Activated CD4-positive, alpha-beta T cell treated with anti-CD3 and anti-CD28 coated beads, Interleukin-2, amount 50 U/mL, for 1 hour (primary cell): ENCODE results near the gene STXBP1.

Experiments
- DNase-seq: peaks from one replicate; pipeline ENCODE4 v3.0.0-alpha.2; 2020

Gene STXBP1

GRCh38 chr9:127741831-127742434, 129.9 kb downstream of the STXBP1 start:
- DNase-seq: no peak
